H1 (cell line): ENCODE data around the gene CRHR1.

Experiments used
- EZH2 ChIP-seq: fragments of 200-600 bp; sonication (generic); IDR thresholded peaks from 2 replicates; pipeline ENCODE4 v1.7.1; 2012; ENCODE audit warnings: low read depth, mild to moderate bottlenecking, moderate library complexity, low read length, inconsistent platforms; ENCODE audit not compliant: severe bottlenecking
- NRF1 ChIP-seq: IDR thresholded peaks from 2 replicates; pipeline ENCODE4 v1.6.1; 2011; ENCODE audit warnings: mild to moderate bottlenecking, low read depth, low read length, improper control_type of control experiment
- POLR2A ChIP-seq, 2 experiments: IDR thresholded peaks; 1 replicate in 1 of 2; 2 replicates in 1 of 2; pipeline ENCODE4 v1.6.1; 2011; ENCODE audit warnings: low read depth in 2 of 2, low read length in 2 of 2, mild to moderate bottlenecking in 2 of 2; ENCODE audit errors: control extremely low read depth in 1 of 2
- SP1 ChIP-seq: IDR thresholded peaks from 2 replicates; pipeline ENCODE4 v1.6.1; 2011; ENCODE audit warnings: low read depth, low read length
- TCF12 ChIP-seq: IDR thresholded peaks from 2 replicates; pipeline ENCODE4 v1.6.1; 2011; ENCODE audit warnings: low read depth, mild to moderate bottlenecking, low read length
- TF ChIP-seq, protein P1 (sequence below), 3 experiments: IDR thresholded peaks; 1 replicate in 2 of 3; 2 replicates in 1 of 3; pipeline versions ENCODE4 v1.5.1 to v1.6.1; 2011; ENCODE audit warnings: low read length in 3 of 3, mild to moderate bottlenecking in 3 of 3, inconsistent platforms in 2 of 3, low read depth in 1 of 3, moderate library complexity in 1 of 3; ENCODE audit not compliant: insufficient read depth in 1 of 3; ENCODE audit errors: control extremely low read depth in 1 of 3

DNA sequence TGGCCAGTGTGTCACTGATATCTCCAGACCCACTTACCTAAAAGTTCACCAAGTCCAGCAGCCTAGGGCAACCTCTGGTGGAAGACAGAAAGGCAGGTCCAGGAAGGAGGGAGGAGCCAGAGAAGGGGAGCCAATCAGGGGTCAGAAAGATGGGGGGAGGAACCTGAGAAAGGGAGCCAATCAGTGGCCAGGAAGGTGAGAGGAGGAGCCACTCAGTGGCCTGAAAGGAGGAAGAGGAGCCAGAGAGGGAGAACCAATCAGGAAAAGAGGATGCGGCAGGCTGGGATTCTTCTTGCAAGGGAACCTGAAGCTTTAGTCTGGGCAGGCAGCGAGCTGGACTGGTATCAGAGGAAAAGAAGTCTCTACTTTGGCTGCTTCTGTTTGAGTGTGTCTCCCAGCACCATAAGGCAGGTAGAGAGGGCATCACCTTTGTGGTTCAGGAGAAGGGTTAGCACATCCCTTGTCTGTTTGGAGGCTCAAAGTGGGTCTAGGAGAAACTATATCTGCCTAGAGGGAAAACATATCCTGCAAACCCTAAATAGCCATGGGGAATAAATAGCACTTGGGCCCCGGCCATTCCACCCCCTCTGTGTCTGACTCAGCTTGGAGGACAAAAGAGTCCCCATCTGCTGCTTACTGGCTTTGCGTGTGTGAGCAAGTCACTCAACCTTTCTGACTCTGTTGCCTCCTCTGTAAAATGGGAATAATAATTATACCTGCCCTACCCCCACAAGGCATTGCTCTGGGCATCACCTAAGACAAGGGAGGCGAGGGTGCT lies 43.4 kb upstream of the CRHR1 start:
- TF ChIP-seq TCF12 (no peak), POLR2A (IDR thresholded peaks at IDR 0.05; ENCODE audit: control extremely low read depth in 1 of 2, low read depth in 2 of 2, low read length in 2 of 2) (peak in 1 of 2 experiments; percentile 55; a peak in 2 of 3 replicates), SP1 (peak; percentile 91), NRF1 (no peak), EZH2 (no peak)
- TF ChIP-seq, protein P1, sequence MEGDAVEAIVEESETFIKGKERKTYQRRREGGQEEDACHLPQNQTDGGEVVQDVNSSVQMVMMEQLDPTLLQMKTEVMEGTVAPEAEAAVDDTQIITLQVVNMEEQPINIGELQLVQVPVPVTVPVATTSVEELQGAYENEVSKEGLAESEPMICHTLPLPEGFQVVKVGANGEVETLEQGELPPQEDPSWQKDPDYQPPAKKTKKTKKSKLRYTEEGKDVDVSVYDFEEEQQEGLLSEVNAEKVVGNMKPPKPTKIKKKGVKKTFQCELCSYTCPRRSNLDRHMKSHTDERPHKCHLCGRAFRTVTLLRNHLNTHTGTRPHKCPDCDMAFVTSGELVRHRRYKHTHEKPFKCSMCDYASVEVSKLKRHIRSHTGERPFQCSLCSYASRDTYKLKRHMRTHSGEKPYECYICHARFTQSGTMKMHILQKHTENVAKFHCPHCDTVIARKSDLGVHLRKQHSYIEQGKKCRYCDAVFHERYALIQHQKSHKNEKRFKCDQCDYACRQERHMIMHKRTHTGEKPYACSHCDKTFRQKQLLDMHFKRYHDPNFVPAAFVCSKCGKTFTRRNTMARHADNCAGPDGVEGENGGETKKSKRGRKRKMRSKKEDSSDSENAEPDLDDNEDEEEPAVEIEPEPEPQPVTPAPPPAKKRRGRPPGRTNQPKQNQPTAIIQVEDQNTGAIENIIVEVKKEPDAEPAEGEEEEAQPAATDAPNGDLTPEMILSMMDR (IDR thresholded peaks at IDR 0.05; ENCODE audit: control extremely low read depth in 1 of 3, insufficient read depth in 1 of 3, low read depth in 1 of 3, low read length in 3 of 3), result no peak
